Measurements from ENCODE around the gene PDGFRB.

GRCh38 chr5:150163547-150164059 is 8.0 kb upstream of the PDGFRB start:
- TF ChIP-seq CTCF (IDR thresholded peaks at IDR 0.05) (no peak), POLR2A (IDR thresholded peaks at IDR 0.05) (no peak), POLR2AphosphoS5 (IDR thresholded peaks at IDR 0.05; ENCODE audit: insufficient read depth in 1 of 2, low read depth in 1 of 2) (peak in 1 of 2 donors; percentile 19)

Data from vagina (tissue), 2 donors.